ENCODE measurements around the gene JMJD4. TPM values are rescaled to one million over a fixed set of nuclear protein-coding genes. Genes with fewer than 3 reads are reported as not detected.
"Not testable (repeated sequence)": the region's sequence is repeated elsewhere in the genome, so short reads cannot be mapped to it uniquely, and the experiment has no call there.

The JMJD4 gene
- total and polyA plus RNA-seq, 9 of the 15 experiments (the other 6 are each of a cell fraction or from before 2014, with no cell fraction given) = 1.4 to 42.6 (median 29.2) TPM

GRCh38 chr1:227712648-227713047 is 22.5 kb downstream of the JMJD4 start:
- DNase-seq (ENCODE audit: extremely low read depth in 1 of 4, low spot score in 3 of 4) (no peak), FAIRE-seq (no peak), ATAC-seq (no peak)
- Histone ChIP-seq H3K4me1 (replicated peaks in 1 of 2; ENCODE audit: control insufficient read depth in 2 of 2, insufficient read depth in 2 of 2, low read length in 2 of 2) (no peaks in the 10 kb centered on the region; a peak in 1 of 5 replicates), H3K27ac (ENCODE audit: extremely low read depth, low read depth, low read length) (no peak overlapping the region), H3K79me2 (ENCODE audit: control insufficient read depth, insufficient read depth, low read length) (no peaks in the 10 kb centered on the region), H4K20me1 (replicated peaks; ENCODE audit: control insufficient read depth, insufficient read depth, low read length) (no peaks in the 10 kb centered on the region), H3K4me2 (ENCODE audit: insufficient read depth, low read length) (no peak overlapping the region), H2AFZ (ENCODE audit: low read depth, low read length) (no peak overlapping the region), H3K36me3 (ENCODE audit: control insufficient read depth, insufficient read depth, low read length) (no peaks in the 10 kb centered on the region), H3K9me1 (ENCODE audit: control insufficient read depth, insufficient read depth, low read length) (no peaks in the 10 kb centered on the region), H3K27me3 (ENCODE audit: control insufficient read depth in 2 of 2, insufficient read depth in 2 of 2, low read length in 2 of 2) (peaks cover 0 to 2% of the 10 kb centered on the region in 2 experiments; a peak in 2 of 5 replicates), H3K9ac (ENCODE audit: insufficient read depth in 1 of 2, low read depth in 2 of 2, low read length in 2 of 2) (no peak overlapping the region), H3K9me3 (replicated peaks; ENCODE audit: control insufficient read depth, insufficient read depth, low read depth, low read length) (no peaks in the 10 kb centered on the region; the same call in 1 of the 2 replicates), H3K4me3 (no peak overlapping the region)
- intact Hi-C loops (cut with micrococcal nuclease) (no loop called here), in situ Hi-C loops (cut with MboI) (no loop called here)
- ChIA-PET CTCF (ENCODE audit: low intra/inter-chr PET ratio) (no interaction called here), POLR2A (no interaction called here)
- TF ChIP-seq MBD1 (CRISPR knock-in tag; IDR thresholded peaks at IDR 0.05) (no peak), DACH1 (IDR thresholded peaks at IDR 0.05; ENCODE audit: partially characterized antibody) (no peak), KLF10 (CRISPR knock-in tag; IDR thresholded peaks at IDR 0.05) (no peak), PURB (CRISPR knock-in tag; IDR thresholded peaks at IDR 0.05; ENCODE audit: low read depth) (no peak), ZNF197 (CRISPR knock-in tag; IDR thresholded peaks at IDR 0.05; ENCODE audit: low read depth) (no peak), NCOA2 (IDR thresholded peaks at IDR 0.05; ENCODE audit: partially characterized antibody in 2 of 2) (no peak), POLR2AphosphoS5 (IDR thresholded peaks at IDR 0.05; ENCODE audit: control insufficient read depth, insufficient read depth, low read depth, low read length) (no peak), TFAM (CRISPR knock-in tag; conservative IDR thresholded peaks at IDR 0.05) (no peak)
- no TSS peak for BruUV-seq (replicated peaks)

- H3K27ac ChIP-seq (ENCODE audit: extremely low read depth, low read depth, low read length); CTCF ChIA-PET (ENCODE audit: low intra/inter-chr PET ratio); ATAC-seq; H3K4me2 ChIP-seq (ENCODE audit: insufficient read depth, low read length); intact Hi-C loops (cut with micrococcal nuclease); H3K27me3 ChIP-seq (ENCODE audit: control insufficient read depth in 2 of 2, insufficient read depth in 2 of 2, low read length in 2 of 2); H3K79me2 ChIP-seq (ENCODE audit: control insufficient read depth, insufficient read depth, low read length); DNase-seq (ENCODE audit: extremely low read depth in 1 of 4, low spot score in 3 of 4); H3K9me3 ChIP-seq (replicated peaks; ENCODE audit: control insufficient read depth, insufficient read depth, low read depth, low read length); H3K9ac ChIP-seq (ENCODE audit: insufficient read depth in 1 of 2, low read depth in 2 of 2, low read length in 2 of 2); POLR2A ChIA-PET; BruUV-seq (replicated peaks); H3K9me1 ChIP-seq (ENCODE audit: control insufficient read depth, insufficient read depth, low read length); H2AFZ ChIP-seq (ENCODE audit: low read depth, low read length); H3K4me3 ChIP-seq; H3K36me3 ChIP-seq (ENCODE audit: control insufficient read depth, insufficient read depth, low read length); H4K20me1 ChIP-seq (replicated peaks; ENCODE audit: control insufficient read depth, insufficient read depth, low read length); H3K4me1 ChIP-seq (replicated peaks in 1 of 2; ENCODE audit: control insufficient read depth in 2 of 2, insufficient read depth in 2 of 2, low read length in 2 of 2); in situ Hi-C loops (cut with MboI); FAIRE-seq: not testable (repeated sequence)
- WGBS (ENCODE audit: insufficient coverage, low coverage, missing lambda C conversion rate) = no CpG with 5 or more reads among the region's 24 CpGs
Measured at GRCh38 chr1:227710474-227710873, 24.6 kb downstream of the JMJD4 start.
